KMS-11 (cell line): ENCODE measurements around the gene PTGS2.

Experiments
- H2AFZ ChIP-seq: fragments of 200-600 bp; sonication (generic); 2 replicates; pipeline ENCODE4 v1.6.1; 2016; ENCODE audit warnings: antibody characterized with exemption, mixed run types, low read depth
- H3K27ac ChIP-seq: fragments of 200-600 bp; sonication (generic); 2 replicates; pipeline ENCODE4 v1.6.1; 2016; ENCODE audit warnings: mild to moderate bottlenecking, mixed run types
- H3K27me3 ChIP-seq: fragments of 200-600 bp; sonication (generic); 2 replicates; pipeline ENCODE4 v1.6.1; 2017; ENCODE audit warnings: mild to moderate bottlenecking, low read depth, mixed run types, moderate library complexity; ENCODE audit not compliant: insufficient read depth
- H3K36me3 ChIP-seq: fragments of 200-600 bp; sonication (generic); 2 replicates; pipeline ENCODE4 v1.6.1; 2017; ENCODE audit warnings: mild to moderate bottlenecking, mixed run types; ENCODE audit not compliant: insufficient read depth
- H3K4me1 ChIP-seq: fragments of 200-600 bp; sonication (generic); 2 replicates; pipeline ENCODE4 v1.6.1; 2016; ENCODE audit warnings: mild to moderate bottlenecking, low read depth, mixed run types; ENCODE audit not compliant: poor library complexity, severe bottlenecking
- H3K4me2 ChIP-seq: fragments of 200-600 bp; sonication (generic); 2 replicates; pipeline ENCODE4 v1.7.0; 2016; ENCODE audit warnings: mild to moderate bottlenecking, mixed run types
- H3K4me3 ChIP-seq: fragments of 200-600 bp; sonication (generic); IDR thresholded peaks from 2 replicates; pipeline ENCODE4 v1.6.1; 2017; ENCODE audit warnings: low read depth, low read length, mixed read lengths; ENCODE audit not compliant: insufficient read depth
- H3K79me2 ChIP-seq: fragments of 200-600 bp; sonication (generic); 2 replicates; pipeline ENCODE4 v1.6.1; 2016; ENCODE audit warnings: low read depth, mixed run types; ENCODE audit not compliant: insufficient read depth
- H3K9ac ChIP-seq: fragments of 200-600 bp; sonication (generic); 2 replicates; pipeline ENCODE4 v1.6.1; 2016; ENCODE audit warnings: mild to moderate bottlenecking, mixed run types
- H4K20me1 ChIP-seq: fragments of 200-600 bp; sonication (generic); 2 replicates; pipeline ENCODE4 v1.6.1; 2016; ENCODE audit warnings: mild to moderate bottlenecking, mixed run types; ENCODE audit not compliant: insufficient read depth
- TF ChIP-seq, protein P1 (sequence below): fragments of 200-600 bp; sonication (generic); conservative IDR thresholded peaks from 2 replicates; pipeline ENCODE4 v1.6.1; 2017; ENCODE audit warnings: low read depth, mild to moderate bottlenecking, antibody characterized with exemption, low read length, moderate library complexity, mixed read lengths

PTGS2 gene

DNA sequence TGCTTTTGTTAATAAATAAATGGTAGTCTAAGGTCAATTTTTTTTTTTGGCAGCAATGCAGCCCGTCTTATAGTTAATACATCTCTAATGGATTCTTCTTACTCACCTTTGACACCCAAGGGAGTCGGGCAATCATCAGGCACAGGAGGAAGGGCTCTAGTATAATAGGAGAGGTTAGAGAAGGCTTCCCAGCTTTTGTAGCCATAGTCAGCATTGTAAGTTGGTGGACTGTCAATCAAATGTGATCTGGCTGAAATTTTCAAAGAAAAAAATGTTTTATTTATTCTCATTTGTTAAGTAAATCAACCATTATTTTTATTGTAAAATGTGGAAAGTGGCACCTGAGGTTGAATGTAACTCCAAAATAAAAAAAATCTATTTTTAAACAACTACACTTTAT lies 2.1 kb downstream of the PTGS2 start:
- Histone ChIP-seq H3K36me3 (no peaks in the 10 kb centered on the region), H4K20me1 (no peaks in the 10 kb centered on the region), H3K27ac (no peak overlapping the region), H3K27me3 (no peaks in the 10 kb centered on the region), H3K4me2 (no peak overlapping the region), H3K4me3 (no peak overlapping the region), H3K79me2 (no peaks in the 10 kb centered on the region), H3K9ac (no peak overlapping the region), H2AFZ (no peak overlapping the region), H3K4me1 (peaks cover 2% of the 10 kb centered on the region)
- TF ChIP-seq, protein P1, sequence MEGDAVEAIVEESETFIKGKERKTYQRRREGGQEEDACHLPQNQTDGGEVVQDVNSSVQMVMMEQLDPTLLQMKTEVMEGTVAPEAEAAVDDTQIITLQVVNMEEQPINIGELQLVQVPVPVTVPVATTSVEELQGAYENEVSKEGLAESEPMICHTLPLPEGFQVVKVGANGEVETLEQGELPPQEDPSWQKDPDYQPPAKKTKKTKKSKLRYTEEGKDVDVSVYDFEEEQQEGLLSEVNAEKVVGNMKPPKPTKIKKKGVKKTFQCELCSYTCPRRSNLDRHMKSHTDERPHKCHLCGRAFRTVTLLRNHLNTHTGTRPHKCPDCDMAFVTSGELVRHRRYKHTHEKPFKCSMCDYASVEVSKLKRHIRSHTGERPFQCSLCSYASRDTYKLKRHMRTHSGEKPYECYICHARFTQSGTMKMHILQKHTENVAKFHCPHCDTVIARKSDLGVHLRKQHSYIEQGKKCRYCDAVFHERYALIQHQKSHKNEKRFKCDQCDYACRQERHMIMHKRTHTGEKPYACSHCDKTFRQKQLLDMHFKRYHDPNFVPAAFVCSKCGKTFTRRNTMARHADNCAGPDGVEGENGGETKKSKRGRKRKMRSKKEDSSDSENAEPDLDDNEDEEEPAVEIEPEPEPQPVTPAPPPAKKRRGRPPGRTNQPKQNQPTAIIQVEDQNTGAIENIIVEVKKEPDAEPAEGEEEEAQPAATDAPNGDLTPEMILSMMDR = no peak

DNA sequence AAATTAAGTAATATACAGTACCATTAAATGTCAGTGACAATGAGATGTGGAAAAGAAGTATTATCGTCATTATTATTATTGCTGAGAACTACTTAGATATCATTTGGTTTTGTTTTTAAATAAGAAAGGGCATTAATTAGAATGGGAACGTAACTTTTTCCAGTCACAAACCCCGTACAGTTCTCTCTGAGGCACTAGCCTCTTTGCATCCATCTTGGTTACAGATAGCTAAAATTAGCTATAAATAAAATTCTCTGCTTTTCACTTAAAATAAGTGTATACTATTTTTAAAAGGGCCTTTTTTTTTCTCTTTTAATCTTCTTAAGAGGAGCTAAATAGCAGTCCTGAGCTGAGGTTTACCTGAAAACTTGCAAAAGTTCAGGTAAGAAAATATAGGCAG lies 7.6 kb downstream of the PTGS2 start:
- Histone ChIP-seq H3K9ac (no peak overlapping the region), H3K4me1 (no peaks in the 10 kb centered on the region), H3K4me3 (no peak overlapping the region), H3K27me3 (no peaks in the 10 kb centered on the region), H2AFZ (no peak overlapping the region), H3K4me2 (no peak overlapping the region), H3K36me3 (no peaks in the 10 kb centered on the region), H3K79me2 (no peaks in the 10 kb centered on the region), H3K27ac (no peak overlapping the region), H4K20me1 (no peaks in the 10 kb centered on the region)
- TF ChIP-seq, protein P1 = no peak

DNA sequence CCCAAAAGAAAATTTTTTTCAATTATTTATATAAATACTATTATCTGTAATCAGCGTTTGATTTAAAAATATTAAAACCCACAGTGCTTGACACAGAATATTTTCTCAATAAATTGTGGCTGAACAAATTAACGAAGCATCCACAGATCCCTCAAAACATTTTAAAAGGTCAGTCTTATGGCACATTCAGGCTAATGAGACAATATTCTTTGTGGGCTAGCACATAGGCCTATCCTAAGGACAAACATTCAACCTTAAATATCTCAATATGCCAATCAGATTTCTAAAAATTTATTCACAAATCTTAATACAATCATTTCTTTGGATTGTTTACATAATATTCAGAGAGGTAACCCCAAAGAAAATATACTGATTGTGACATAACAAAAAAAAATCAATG lies 8.1 kb downstream of the PTGS2 start:
- Histone ChIP-seq H3K4me1 (no peaks in the 10 kb centered on the region), H3K4me3 (no peak overlapping the region), H4K20me1 (no peaks in the 10 kb centered on the region), H3K79me2 (no peaks in the 10 kb centered on the region), H3K4me2 (no peak overlapping the region), H3K36me3 (no peaks in the 10 kb centered on the region), H3K27ac (no peak overlapping the region), H3K9ac (no peak overlapping the region), H2AFZ (no peak overlapping the region), H3K27me3 (no peaks in the 10 kb centered on the region)
- TF ChIP-seq, protein P1 = no peak

DNA sequence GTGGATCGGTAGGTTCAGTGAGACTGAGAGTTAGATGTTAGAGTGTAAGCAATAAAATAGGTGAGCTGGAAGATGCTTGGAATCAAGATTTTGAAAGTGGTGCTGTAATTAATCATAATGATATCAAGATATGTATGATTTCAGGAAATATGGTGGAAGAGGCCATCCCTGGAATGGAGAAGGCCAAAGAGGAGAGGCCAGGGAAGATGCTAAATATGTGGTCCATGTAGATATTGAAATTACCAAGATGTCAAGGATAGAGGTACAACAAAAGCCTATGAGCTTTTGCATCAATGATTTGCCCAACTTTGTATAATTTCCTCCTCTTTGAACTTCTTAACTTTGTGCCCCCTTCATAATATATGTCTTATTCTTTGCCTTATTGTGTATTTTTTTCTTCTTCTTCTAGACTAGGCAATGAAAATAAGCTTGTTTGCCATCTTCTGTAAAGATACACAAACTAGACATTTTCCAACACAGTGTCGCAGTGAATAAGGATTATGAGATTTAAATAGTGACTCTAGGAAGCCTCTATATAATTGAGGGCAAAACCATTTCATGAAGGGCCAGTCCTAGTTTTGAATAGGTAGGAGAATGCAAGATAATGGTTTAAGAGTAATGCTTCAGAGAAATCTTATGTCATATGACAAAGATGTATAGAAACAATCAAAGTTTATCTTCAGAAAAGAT lies 8.9 kb downstream of the PTGS2 start:
- H3K9ac ChIP-seq = no peak overlapping the region
- no peak overlapping the region for H2AFZ ChIP-seq
- H3K4me3 ChIP-seq = no peak overlapping the region
- H3K27me3 ChIP-seq = no peaks in the 10 kb centered on the region
- no peak overlapping the region for H3K4me2 ChIP-seq
- no peaks in the 10 kb centered on the region for H3K36me3 ChIP-seq
- H3K27ac ChIP-seq = no peak overlapping the region
- no peaks in the 10 kb centered on the region for H4K20me1 ChIP-seq
- TF ChIP-seq, protein P1 = no peak
- H3K4me1 ChIP-seq = no peaks in the 10 kb centered on the region
- no peaks in the 10 kb centered on the region for H3K79me2 ChIP-seq
